ENCODE measurements around the gene FOXP1. TPM values are rescaled to one million over a fixed set of nuclear protein-coding genes. Genes with fewer than 3 reads are reported as not detected.
A peak's percentile ranks its signal among the peaks of the same experiment; 100 is the strongest.

FOXP1 gene
- total and polyA plus RNA-seq, 4 donors, result 4.9 to 35.4 (median 32.0) TPM

DNA sequence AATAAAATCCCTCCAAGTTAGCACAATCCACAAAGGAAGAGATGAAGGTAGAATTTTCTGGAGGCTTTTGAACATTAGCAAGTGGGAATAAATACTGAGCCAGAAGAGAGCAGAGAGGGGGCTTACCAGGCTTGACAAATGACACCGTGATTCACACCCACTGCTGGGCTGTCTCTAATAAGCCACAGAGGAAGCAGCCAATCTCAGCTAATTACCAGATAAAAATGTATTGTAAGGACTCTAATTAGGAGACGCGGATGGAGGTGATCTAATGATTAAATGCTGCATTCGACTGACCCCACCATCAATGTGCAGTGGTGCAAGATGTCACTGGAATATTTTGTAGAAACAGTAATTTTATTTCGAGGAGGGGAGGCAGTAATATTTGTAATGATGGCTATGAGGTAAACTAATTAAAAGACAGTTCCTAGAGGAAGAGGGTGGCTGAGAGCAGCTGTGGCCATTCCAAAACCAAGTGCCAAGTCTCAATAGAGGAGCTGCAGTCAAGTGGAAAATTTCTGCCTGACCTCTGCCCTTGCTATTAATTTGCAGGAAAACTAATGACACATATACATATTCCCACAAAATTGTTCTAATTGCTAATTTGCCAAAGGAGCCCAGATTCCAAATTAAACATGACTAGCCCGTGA is 602.2 kb downstream of the FOXP1 start:
- Histone ChIP-seq H3K27me3 (ENCODE audit: control insufficient read depth in 4 of 4, insufficient read depth in 4 of 4, low read length in 3 of 4) (no peaks in the 10 kb centered on the region), H3K36me3 (ENCODE audit: control insufficient read depth in 4 of 4, insufficient read depth in 3 of 4, low read depth in 1 of 4, low read length in 3 of 4) (peaks cover 2 to 38% (median 29%) of the 10 kb centered on the region in 4 donors), H3K4me1 (ENCODE audit: control insufficient read depth in 4 of 4, insufficient read depth in 4 of 4, low read length in 3 of 4) (no peaks in the 10 kb centered on the region), H3K9me3 (ENCODE audit: control insufficient read depth in 4 of 4, low read length in 3 of 4) (no peaks in the 10 kb centered on the region), H3K27ac (ENCODE audit: low read depth in 1 of 2, low read length in 2 of 2) (peak overlapping the region; percentile 19 to 37), H3K4me3 (ENCODE audit: low read depth in 1 of 3, low read length in 3 of 3) (no peak overlapping the region), H3K9ac (ENCODE audit: low read depth in 1 of 2, low read length in 2 of 2) (no peak overlapping the region)
- 83% methylated on average over 6 of the region's 6 CpGs for WGBS
- DNase-seq (ENCODE audit: low spot score), result no peak
- TF ChIP-seq NR2F2 (IDR thresholded peaks at IDR 0.05), result peak; percentile 86
- TF ChIP-seq, protein P1, sequence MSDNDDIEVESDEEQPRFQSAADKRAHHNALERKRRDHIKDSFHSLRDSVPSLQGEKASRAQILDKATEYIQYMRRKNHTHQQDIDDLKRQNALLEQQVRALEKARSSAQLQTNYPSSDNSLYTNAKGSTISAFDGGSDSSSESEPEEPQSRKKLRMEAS (IDR thresholded peaks at IDR 0.05), result no peak
- TF ChIP-seq, protein P2, sequence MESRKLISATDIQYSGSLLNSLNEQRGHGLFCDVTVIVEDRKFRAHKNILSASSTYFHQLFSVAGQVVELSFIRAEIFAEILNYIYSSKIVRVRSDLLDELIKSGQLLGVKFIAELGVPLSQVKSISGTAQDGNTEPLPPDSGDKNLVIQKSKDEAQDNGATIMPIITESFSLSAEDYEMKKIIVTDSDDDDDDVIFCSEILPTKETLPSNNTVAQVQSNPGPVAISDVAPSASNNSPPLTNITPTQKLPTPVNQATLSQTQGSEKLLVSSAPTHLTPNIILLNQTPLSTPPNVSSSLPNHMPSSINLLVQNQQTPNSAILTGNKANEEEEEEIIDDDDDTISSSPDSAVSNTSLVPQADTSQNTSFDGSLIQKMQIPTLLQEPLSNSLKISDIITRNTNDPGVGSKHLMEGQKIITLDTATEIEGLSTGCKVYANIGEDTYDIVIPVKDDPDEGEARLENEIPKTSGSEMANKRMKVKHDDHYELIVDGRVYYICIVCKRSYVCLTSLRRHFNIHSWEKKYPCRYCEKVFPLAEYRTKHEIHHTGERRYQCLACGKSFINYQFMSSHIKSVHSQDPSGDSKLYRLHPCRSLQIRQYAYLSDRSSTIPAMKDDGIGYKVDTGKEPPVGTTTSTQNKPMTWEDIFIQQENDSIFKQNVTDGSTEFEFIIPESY (IDR thresholded peaks at IDR 0.05), result no peak
- TF ChIP-seq, protein P3, sequence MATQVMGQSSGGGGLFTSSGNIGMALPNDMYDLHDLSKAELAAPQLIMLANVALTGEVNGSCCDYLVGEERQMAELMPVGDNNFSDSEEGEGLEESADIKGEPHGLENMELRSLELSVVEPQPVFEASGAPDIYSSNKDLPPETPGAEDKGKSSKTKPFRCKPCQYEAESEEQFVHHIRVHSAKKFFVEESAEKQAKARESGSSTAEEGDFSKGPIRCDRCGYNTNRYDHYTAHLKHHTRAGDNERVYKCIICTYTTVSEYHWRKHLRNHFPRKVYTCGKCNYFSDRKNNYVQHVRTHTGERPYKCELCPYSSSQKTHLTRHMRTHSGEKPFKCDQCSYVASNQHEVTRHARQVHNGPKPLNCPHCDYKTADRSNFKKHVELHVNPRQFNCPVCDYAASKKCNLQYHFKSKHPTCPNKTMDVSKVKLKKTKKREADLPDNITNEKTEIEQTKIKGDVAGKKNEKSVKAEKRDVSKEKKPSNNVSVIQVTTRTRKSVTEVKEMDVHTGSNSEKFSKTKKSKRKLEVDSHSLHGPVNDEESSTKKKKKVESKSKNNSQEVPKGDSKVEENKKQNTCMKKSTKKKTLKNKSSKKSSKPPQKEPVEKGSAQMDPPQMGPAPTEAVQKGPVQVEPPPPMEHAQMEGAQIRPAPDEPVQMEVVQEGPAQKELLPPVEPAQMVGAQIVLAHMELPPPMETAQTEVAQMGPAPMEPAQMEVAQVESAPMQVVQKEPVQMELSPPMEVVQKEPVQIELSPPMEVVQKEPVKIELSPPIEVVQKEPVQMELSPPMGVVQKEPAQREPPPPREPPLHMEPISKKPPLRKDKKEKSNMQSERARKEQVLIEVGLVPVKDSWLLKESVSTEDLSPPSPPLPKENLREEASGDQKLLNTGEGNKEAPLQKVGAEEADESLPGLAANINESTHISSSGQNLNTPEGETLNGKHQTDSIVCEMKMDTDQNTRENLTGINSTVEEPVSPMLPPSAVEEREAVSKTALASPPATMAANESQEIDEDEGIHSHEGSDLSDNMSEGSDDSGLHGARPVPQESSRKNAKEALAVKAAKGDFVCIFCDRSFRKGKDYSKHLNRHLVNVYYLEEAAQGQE (IDR thresholded peaks at IDR 0.05), result no peak
- peak; percentile 13 for TF ChIP-seq SP1 (IDR thresholded peaks at IDR 0.05)
- no peak for TF ChIP-seq RXRA (IDR thresholded peaks at IDR 0.05)

DNA sequence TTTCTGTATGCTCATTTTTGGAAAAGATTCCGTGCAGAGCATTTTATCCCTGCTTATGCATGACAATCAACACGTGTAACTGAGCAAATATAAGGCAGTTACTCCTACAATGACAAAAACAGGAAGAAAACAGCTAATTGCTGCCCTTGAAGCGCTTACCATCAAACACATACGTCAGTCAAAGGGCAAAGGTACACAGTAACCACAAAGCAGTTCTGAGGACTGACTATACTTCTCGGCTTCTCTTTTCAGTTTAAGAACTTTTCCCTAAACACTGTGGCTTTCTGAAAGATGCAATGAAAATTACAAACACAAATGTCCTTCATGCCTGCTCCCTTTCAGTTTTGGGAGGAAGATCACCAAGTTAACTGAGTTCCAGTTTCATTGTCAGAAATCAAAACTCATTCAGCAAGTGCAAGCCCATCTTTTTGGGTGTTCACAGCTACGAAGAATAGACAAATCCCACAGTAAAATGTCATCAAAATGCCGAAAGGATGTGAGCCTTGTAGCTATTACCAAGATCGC is 602.8 kb downstream of the FOXP1 start:
- Histone ChIP-seq H3K27me3 (ENCODE audit: control insufficient read depth in 4 of 4, insufficient read depth in 4 of 4, low read length in 3 of 4) (no peaks in the 10 kb centered on the region), H3K9ac (ENCODE audit: low read depth in 1 of 2, low read length in 2 of 2) (no peak overlapping the region), H3K4me1 (ENCODE audit: control insufficient read depth in 4 of 4, insufficient read depth in 4 of 4, low read length in 3 of 4) (no peaks in the 10 kb centered on the region), H3K4me3 (ENCODE audit: low read depth in 1 of 3, low read length in 3 of 3) (no peak overlapping the region), H3K27ac (ENCODE audit: low read depth in 1 of 2, low read length in 2 of 2) (peak overlapping the region in 1 of 2 donors; percentile 22), H3K9me3 (ENCODE audit: control insufficient read depth in 4 of 4, low read length in 3 of 4) (no peaks in the 10 kb centered on the region), H3K36me3 (ENCODE audit: control insufficient read depth in 4 of 4, insufficient read depth in 3 of 4, low read depth in 1 of 4, low read length in 3 of 4) (peaks cover 3 to 34% (median 29%) of the 10 kb centered on the region in 4 donors)
- DNase-seq (ENCODE audit: low spot score), result no peak
- 80% methylated on average over 8 of the region's 8 CpGs for WGBS
- no peak for TF ChIP-seq HNF4G (IDR thresholded peaks at IDR 0.05)
- no peak for TF ChIP-seq SP1 (IDR thresholded peaks at IDR 0.05)
- no peak for TF ChIP-seq ATF3 (IDR thresholded peaks at IDR 0.05)
- TF ChIP-seq EGR1 (IDR thresholded peaks at IDR 0.05; ENCODE audit: low read depth in 2 of 2), result no peak
- TF ChIP-seq RAD21 (IDR thresholded peaks at IDR 0.05), result no peak
- TF ChIP-seq FOXA2 (IDR thresholded peaks at IDR 0.05), result no peak
- TF ChIP-seq, protein P3 (IDR thresholded peaks at IDR 0.05), result no peak
- no peak for TF ChIP-seq TAF1 (conservative IDR thresholded peaks at IDR 0.05)
- TF ChIP-seq GABPA (IDR thresholded peaks at IDR 0.05 in 1 of 2, conservative IDR thresholded peaks at IDR 0.05 in 1 of 2), result no peak
- TF ChIP-seq FOXA1 (IDR thresholded peaks at IDR 0.05), result no peak
- TF ChIP-seq NR2F2 (IDR thresholded peaks at IDR 0.05), result no peak
- TF ChIP-seq, protein P4, sequence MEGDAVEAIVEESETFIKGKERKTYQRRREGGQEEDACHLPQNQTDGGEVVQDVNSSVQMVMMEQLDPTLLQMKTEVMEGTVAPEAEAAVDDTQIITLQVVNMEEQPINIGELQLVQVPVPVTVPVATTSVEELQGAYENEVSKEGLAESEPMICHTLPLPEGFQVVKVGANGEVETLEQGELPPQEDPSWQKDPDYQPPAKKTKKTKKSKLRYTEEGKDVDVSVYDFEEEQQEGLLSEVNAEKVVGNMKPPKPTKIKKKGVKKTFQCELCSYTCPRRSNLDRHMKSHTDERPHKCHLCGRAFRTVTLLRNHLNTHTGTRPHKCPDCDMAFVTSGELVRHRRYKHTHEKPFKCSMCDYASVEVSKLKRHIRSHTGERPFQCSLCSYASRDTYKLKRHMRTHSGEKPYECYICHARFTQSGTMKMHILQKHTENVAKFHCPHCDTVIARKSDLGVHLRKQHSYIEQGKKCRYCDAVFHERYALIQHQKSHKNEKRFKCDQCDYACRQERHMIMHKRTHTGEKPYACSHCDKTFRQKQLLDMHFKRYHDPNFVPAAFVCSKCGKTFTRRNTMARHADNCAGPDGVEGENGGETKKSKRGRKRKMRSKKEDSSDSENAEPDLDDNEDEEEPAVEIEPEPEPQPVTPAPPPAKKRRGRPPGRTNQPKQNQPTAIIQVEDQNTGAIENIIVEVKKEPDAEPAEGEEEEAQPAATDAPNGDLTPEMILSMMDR (IDR thresholded peaks at IDR 0.05; ENCODE audit: low read depth, low read length, missing input control), result no peak
- TF ChIP-seq RXRA (IDR thresholded peaks at IDR 0.05), result no peak
- no peak for TF ChIP-seq HNF4A (conservative IDR thresholded peaks at IDR 0.05)
- TF ChIP-seq JUND (IDR thresholded peaks at IDR 0.05), result no peak
- TF ChIP-seq, protein P2 (IDR thresholded peaks at IDR 0.05), result no peak
